GM21576 (cell line): Measurements from ENCODE around the gene CDH19.
"Not testable (repeated sequence)": the region's sequence is repeated elsewhere in the genome, so short reads cannot be mapped to it uniquely, and the experiment has no call there.

Source experiments
- ATAC-seq: cut with Tn5 transposase; IDR thresholded peaks from one replicate; pipeline ENCODE4 v1.9.1; 2021; ENCODE audit warnings: mild to moderate bottlenecking, moderate library complexity; ENCODE audit not compliant: unreplicated experiment

CDH19 gene

DNA sequence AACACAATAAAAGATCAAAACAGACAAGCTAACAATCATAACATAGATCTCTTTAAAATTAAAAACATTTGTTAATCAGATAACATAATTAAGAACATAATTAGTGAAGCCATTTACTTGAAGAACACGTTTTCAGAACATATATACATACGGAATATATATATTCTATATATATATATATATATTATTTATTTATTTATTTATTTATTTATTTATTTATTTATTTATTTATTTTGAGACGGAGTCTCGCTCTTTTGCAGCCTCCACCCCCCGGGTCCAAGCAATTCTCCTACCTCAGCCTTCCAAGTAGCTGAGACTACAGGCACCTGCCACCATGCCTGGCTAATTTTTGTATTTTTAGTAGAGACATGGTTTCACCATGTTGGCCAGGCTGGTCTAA, 137.7 kb downstream of the CDH19 start:
- ATAC-seq = not testable (repeated sequence)

- ATAC-seq = no peak
Observed at GRCh38 chr18:66461344-66461743, 142.5 kb downstream of the CDH19 start.

DNA sequence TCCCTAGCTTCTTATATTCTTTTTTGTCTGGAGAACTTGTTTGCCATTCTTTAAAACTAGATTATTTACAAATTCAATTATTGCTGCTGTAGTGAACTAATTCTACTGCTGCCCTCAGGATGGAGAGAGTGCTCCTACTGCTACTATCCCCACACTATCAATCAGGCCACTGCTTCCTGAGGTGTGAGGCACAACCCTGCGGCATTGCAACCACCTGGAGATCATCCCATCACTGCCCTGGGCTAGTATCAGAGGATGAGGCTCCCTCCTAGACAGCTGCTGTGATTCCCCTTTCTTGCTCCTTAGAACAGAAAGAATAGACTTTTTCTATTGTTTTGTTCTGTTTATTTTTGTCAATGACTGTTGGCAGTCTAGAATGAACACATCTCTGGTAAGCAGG, 146.6 kb downstream of the CDH19 start:
- no peak for ATAC-seq
